GM12892 (cell line): ENCODE measurements around the gene CTR9.

Source experiments
- DNase-seq: peaks from one replicate; pipeline ENCODE4 v3.0.0; 2011; ENCODE audit not compliant: insufficient read length
- FAIRE-seq: peaks from 2 replicates; lab custom pipeline; 2011; peaks lifted over from hg19 to GRCh38; lab: Jason Lieb, UNC
- POLR2A ChIP-seq: IDR thresholded peaks from 2 replicates; pipeline ENCODE4 v1.6.1; 2011; ENCODE audit warnings: low read depth, low read length, control low read depth
- POLR2AphosphoS5 ChIP-seq: IDR thresholded peaks from 2 replicates; pipeline ENCODE4 v1.6.1; 2011; ENCODE audit warnings: low read depth, low read length, control low read depth
- TAF1 ChIP-seq: IDR thresholded peaks from 2 replicates; pipeline ENCODE4 v1.6.1; 2011; ENCODE audit warnings: low read depth, mild to moderate bottlenecking, control low read depth, low read length, borderline replicate concordance

CTR9 gene

GRCh38 chr11:10743354-10744000 is 7.6 kb upstream of the CTR9 start:
- DNase-seq (no peak), FAIRE-seq (peak; percentile 89)
- TF ChIP-seq TAF1, result no peak
- no peak for TF ChIP-seq POLR2A
- TF ChIP-seq POLR2AphosphoS5, result no peak

DNA sequence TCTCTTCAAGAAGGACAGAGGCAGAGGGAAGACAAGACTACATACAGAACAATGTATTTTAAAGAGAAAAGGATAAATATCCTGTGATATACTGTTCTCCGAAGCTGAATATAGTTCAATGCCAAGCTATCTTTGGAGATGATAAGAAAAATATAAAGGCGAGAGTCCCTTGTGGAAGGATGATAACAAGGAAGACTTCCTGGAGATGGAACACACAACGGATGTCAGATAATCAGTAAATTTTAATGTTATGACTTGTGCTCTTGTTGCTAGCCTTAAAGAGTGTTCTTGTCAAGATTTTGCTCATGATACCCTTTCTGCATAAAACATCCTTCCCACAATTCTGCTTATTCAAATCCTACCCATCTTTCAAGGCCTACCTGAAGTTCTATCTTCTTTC is 6.8 kb upstream of the CTR9 start:
- peak; percentile 5 for FAIRE-seq

DNA sequence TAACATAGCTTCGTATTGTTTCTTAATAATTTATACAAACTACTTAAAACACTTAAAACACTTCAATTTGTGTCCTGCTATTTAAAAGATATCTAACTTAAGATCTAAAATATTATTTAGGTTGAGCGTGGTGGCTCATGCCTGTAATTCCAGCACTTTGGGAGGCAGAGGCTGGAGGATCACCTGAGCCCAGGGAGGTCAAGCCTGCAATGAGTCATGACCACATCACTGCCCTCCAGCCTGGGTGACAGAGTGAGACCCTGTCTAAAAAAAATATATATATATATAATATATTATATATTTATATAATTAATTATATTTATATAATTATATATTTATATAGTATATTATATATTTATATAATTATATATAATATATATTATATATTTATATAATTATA is 4.2 kb upstream of the CTR9 start:
- TF ChIP-seq POLR2A, result no peak
- no peak for DNase-seq
- no peak for FAIRE-seq

More for the DNA sequence above, 6.8 kb upstream of the CTR9 start:
- TF ChIP-seq POLR2A (no peak), TAF1 (no peak), POLR2AphosphoS5 (no peak)
- DNase-seq, result no peak

DNA sequence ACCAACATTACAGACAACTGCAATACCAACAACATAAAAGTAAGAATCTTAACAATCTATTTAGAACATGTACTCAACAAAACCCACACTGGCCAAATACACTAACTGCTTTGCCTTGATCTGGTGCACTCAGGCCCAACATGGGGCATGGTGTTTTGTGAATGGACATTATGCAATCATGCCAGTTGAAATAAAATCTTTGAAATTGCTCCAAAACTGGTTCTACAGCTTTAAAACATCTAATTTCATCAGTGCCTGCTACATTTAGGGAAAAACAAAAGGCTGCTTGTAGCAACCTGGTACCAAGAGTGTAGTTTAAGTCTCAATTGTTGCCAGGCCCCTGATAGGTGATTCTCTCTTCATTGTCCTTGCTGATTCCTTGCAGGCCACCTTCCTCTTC is 3.3 kb upstream of the CTR9 start:
- FAIRE-seq, result no peak
- no peak for DNase-seq
- TF ChIP-seq POLR2A, result no peak
- TF ChIP-seq POLR2AphosphoS5, result no peak
- TF ChIP-seq TAF1, result no peak

DNA sequence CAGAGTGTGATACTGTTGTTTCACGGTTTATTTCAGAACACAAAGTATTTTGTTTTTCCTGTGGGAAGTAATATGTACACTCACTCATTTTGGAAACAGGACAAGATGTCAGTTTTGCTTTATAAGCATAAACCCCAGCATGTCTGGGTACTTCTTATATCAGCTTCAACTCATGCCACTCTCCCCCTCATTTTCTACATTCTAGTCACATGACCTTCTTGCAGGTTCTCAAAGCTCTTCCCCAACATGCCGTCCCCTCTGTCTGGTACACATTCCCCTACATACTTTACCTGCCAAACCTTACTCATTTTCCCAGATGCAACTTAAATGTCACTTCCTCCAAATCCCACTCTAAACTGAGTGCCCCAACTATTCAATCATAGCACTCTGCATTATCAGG is 1.6 kb upstream of the CTR9 start:
- FAIRE-seq (peak; percentile 74), DNase-seq (no peak)
- TF ChIP-seq TAF1 (no peak), POLR2AphosphoS5 (no peak), POLR2A (no peak)

DNA sequence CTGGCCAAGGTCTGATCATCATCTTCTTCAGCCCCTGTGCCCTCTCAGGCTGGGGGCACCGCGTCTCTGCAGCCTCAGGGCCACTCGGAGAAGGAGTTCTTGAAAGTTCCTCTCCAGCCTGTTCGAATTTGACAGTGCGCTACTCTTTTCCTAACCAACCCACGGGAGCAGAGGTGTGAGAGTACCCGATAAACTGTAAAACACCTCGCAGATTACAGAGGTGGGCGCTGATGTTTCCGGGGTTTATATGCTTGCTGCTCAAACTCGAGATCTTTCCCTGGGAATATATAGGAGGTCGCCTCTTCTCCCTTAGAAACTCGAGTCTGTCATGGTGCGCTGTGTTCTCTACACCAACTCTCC is 515 bp downstream of the CTR9 start:
- FAIRE-seq, result no peak
- no peak for DNase-seq
- TF ChIP-seq POLR2AphosphoS5 (no peak), TAF1 (no peak), POLR2A (no peak)

DNA sequence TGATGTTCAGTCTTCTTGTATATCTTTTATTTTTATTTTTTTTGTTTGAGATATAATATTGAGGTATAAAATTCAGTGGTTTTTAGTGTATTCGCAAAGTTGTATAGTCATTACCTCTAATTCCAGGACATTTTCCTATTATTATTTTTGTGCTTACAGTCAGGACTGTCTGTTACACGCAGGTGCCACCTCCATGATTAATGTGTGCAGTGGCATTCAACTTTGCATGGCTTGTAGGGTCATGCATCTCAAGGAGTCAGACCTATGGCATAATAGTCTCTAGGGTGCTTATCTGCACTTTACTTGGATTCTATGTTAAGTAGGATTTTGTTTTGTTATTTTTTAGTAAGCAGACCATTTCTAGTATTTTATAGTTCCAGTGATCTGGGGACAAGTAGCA is 1.0 kb downstream of the CTR9 start:
- FAIRE-seq, result no peak
- TF ChIP-seq POLR2AphosphoS5, result no peak
- TF ChIP-seq TAF1, result no peak
- no peak for TF ChIP-seq POLR2A
- DNase-seq, result no peak

- FAIRE-seq, result peak; percentile 62
- no peak for DNase-seq
- TF ChIP-seq TAF1, result no peak
- TF ChIP-seq POLR2A, result no peak
Measured at GRCh38 chr11:10752486-10752885, 1.4 kb downstream of the CTR9 start.

GRCh38 chr11:10758957-10759356 is 7.9 kb downstream of the CTR9 start:
- FAIRE-seq (peak; percentile 63), DNase-seq (no peak)
- no peak for TF ChIP-seq POLR2AphosphoS5
- TF ChIP-seq TAF1, result no peak
- TF ChIP-seq POLR2A, result no peak

DNA sequence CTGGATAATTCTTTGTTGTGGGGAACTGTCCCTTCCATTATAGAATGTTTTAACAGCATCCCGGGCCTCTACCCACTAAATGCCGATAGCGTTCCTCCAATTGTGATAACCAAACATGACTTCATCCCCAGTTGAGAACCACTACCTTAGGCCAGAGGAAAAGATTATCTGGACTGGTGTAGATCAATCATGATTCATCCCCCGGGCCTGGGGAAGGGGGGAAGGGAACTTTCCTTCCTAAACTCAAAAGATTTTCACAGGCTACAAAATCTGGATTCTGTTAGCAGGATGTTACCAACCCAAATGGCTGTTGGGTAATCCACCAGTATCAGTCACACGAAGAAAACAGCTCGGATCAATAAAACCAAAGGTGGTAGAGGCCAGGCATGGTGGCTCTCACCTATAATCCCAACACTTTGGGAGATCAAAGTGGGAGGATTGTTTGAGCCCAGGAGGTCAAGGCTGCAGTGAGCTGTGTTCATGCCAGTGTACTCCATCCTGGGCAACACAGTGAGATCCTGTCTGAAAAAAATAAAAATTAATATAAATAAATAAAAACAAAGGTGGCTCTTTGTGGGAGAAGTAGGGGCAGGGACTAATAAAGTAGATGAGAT is 10.1 kb downstream of the CTR9 start:
- DNase-seq (no peak), FAIRE-seq (no peak)
- no peak for TF ChIP-seq POLR2AphosphoS5
- no peak for TF ChIP-seq TAF1
- no peak for TF ChIP-seq POLR2A

GRCh38 chr11:10762185-10762584 is 11.1 kb downstream of the CTR9 start:
- DNase-seq (no peak), FAIRE-seq (peak; percentile 81)
- TF ChIP-seq TAF1, result no peak
- TF ChIP-seq POLR2AphosphoS5, result no peak
- no peak for TF ChIP-seq POLR2A

DNA sequence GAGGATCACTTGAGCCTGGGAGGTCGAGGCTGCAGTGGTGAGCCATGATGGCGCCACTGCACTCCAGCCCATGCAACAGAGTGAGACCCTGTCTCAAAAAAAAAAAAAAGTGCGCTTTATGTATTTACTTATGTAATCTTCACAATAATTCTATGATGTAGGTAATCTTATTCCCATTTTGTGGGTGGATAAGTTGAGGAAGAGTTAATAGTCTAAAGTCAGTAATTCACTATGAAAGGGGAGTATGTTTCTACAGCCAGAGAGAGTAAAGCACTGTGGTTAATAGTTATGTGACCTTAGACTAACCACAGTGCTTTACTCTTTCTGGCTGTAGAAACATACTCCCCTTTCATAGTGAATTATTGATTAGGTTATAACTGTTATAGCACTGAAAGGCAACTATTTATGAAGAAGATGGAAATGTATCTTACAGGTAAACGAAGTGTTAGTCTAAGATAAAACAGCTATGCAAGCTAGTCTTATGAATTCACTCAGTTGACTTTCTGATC is 11.9 kb downstream of the CTR9 start:
- DNase-seq, result no peak
- TF ChIP-seq POLR2AphosphoS5 (no peak), TAF1 (no peak), POLR2A (no peak)
- peak; percentile 81 for FAIRE-seq
